Cerebellar nuclear complex (tissue), 1 donor: Measurements from ENCODE around the gene DESI1.
"Not testable (repeated sequence)": the region's sequence is repeated elsewhere in the genome, so short reads cannot be mapped to it uniquely, and the experiment has no call there.

Source experiments
- DNase-seq, 2 experiments: peaks; one replicate each; lab custom pipeline; 2025; lab: John Stamatoyannopoulos, UW

Gene DESI1

DNA sequence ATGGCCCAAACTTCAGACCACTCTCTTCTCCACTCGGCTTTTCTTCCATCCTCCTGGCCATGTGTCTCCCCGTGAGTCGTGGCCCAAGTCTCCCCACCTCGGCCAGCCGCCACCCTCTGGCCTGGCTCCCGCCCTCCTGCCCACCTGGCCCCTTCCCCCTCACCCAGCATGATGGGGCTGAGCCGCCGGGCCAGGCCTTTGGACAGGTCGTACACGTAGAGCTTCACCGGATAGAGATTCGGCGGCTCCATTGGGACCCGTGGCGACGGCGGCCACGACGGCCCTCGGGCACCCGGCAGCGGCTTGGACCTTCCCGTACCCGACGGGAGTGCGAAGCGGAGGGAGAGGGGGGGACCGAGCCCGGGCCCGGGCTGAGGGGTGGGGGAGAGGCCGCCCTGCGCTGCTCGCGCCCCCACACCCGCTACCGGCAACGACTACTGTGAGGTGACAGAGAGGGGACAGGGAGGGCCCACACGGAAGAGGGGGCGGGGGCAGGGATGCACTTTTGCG, at the start of gene DESI1:
TSS of gene DESI1 (minus strand) at position 455 of the 510 bp plus-strand sequence. CDS start at position 251, 204 bp downstream.
- DNase-seq, result no peak

DNA sequence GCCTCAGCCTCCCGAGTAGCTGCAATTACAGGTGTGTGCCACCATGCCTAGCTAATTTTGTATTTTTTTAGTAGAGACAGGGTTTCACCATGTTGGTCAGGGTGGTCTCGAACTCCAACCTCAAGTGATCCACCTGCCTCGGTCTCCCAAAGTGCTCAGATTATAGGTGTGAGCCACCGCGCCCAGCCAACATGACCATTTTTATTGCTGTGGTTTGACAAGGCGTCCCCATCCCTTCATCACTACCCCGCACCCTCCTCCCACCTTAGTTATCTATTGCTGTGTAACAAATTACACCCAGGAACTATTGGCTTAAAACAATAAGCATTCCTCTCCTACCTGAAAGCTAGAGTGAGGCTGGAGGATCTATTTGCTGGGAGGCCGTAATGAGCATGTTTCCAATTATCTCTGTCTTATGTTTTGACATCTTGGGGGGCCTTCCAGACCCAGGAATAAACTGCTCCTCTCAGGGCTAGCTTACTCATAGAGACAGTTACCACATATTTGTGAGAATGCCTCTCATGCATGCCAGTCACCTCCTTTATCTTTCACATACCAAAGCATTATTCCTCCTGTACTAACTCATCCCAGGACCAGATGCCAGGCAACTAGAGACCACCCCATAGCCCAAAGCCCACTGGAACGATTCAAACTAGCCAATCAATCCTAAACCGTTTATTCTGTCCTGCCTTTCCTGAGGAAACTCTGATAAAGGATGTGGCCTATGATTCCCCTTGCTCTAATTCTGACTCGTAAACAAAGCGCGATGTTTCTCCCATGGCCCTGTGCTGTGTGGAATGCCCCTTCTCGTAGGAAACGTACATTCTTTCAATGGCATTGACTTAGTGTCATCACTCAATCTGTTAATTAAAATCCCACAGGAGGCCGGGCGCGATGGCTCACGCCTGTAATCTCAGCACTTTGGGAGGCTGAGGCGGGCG, 48.4 kb upstream of the DESI1 start:
- DNase-seq, result no peak

GRCh38 chr22:41664951-41665350, 44.1 kb upstream of the DESI1 start:
- no peak for DNase-seq

- DNase-seq, result no peak
Observed at GRCh38 chr22:41664490-41664889, 43.6 kb upstream of the DESI1 start.

DNA sequence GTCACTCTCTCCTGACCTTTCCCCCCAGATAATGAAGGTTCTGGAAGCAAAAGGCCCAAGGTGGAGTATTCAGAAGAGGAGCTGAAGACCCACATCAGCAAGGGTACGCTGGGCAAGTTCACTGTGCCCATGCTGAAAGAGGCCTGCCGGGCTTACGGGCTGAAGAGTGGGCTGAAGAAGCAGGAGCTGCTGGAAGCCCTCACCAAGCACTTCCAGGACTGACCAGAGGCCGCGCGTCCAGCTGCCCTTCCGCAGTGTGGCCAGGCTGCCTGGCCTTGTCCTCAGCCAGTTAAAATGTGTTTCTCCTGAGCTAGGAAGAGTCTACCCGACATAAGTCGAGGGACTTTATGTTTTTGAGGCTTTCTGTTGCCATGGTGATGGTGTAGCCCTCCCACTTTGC, 42.8 kb upstream of the DESI1 start:
- not testable (repeated sequence) for DNase-seq

DNA sequence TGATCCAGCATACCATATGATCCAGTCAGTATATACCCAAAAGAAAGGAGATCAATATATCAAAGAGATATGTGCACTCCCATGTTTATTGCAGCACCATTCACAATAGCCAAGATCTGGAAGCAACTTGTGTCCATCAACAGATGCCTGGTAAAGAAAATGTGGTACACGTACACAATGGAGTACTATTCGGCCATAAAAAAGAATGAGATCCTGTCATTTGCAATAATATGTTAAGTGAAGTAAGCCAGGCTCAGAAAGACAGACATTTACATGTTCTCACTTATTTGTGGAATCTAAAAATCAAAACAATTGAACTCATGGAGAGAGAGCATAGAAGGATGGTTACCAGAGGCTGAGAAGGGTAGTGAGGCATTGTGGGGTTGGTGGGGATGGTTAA, 40.9 kb upstream of the DESI1 start:
- no peak for DNase-seq

DNA sequence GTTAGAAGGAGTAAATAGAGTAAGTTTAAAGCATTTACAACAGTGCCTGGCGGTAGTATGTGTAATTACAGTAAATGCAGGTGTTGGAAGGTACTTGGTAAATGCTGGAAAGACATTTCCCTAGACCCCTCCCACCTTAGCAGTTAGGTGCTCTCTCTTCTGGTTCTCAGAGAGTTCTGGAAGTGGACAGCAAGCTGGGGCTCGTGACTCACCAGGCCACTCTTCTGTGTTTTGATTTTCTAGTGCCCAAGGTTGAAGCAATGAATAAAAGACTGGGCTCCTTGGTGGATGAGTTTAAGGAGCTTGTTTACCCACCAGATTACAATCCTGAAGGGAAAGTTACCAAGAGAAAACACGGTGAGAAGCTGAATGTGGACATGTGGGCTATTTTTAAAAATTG, 40.2 kb upstream of the DESI1 start:
- DNase-seq, result no peak

DNA sequence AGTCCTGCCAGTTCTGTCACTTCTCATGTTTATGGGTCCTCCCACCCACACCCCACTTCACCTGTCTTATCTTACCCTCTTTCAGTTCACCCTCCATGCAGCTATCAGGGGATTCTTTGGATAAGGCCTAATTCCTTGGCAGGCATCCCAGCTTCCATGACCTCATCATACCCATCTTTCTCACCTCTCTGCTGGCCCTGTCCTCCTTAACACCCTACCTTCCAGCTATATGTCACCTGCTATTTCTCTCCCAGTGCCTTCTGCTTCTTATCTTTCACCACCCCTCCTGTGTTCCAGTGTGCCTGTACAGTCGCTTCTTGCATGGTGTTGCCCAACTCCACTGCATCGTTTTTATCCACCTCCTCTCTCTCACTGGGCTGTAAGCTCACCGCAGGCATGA, 39.6 kb upstream of the DESI1 start:
- no peak for DNase-seq

DNA sequence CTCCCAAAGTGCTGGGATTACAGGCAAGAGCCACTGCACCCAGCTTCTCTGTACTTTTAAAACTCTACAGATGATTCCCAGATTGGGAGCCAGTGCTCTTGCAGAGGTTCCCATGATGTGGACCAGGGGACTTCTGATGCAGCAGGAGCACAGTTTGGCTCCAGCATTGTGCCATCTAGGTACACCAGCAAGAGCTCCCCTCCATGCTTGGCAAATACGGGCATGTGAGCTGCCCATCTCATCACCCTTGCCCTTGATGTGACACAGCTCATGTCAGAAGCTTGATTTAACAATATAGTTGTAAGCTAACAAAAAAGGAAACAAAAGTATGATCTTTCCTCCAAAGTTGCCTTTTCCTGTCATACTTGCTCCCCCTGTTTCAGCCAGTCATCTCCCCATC, 39.1 kb upstream of the DESI1 start:
- no peak for DNase-seq

DNA sequence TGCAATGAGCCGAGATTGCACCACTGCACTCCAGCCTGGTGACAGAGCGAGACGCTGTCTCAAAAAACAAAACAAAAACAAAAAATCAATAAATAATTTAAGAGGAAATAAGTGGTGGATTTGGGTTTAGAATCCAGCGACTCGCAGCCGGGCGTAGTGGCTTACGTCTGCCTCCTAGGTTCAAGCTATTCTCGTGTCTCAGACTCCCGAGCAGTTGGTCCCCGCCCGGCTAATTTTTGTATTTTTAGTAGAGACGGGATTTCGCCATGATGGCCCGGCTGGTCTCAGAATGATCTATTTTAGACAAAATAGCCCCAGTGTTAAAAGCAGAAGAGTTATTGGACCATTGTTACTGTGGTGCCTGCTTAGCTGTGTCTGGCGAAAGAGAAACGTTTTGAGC, 38.0 kb upstream of the DESI1 start:
- no peak for DNase-seq

DNA sequence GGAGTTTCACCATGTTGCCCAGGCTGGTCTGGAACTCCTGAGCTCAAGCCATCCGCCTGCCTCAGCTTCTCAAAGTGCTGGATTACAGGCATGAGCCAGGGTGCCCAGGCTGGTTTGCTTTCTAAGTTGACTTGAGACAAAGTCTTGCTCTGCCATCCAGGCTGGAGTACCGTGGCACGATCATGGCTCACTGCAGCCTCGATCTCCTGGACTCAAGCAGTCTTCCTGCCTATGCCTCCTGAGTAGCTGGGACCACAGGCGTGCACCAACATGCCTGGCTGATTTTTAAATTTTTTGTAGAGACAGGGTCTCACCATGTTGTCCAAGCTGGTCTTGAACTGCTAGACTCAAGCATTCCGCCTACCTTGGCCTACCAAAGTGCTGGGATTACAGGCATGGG, 36.9 kb upstream of the DESI1 start:
- DNase-seq, result no peak

GRCh38 chr22:41656556-41656955, 35.7 kb upstream of the DESI1 start:
- no peak for DNase-seq

- DNase-seq, result no peak
Observed at GRCh38 chr22:41654322-41654721, 33.5 kb upstream of the DESI1 start.

DNA sequence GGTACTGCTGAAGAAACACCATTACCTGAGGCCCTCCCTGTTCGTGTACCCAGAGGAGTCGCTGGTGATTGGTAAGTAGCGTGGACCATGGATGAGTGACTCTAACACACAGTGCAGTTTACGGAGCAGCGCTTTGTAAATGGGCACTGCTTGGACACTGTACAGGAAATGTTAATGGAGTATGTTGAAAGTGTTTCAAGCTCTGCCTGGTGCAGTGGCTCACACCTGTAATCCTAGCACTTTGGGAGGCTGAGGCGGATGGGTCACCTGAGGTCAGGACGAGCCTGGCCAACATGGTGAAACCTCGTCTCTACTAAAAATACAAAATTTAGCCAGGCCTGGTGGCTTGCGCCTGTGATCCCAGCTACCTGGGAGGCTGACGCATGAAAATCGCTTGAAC, 30.0 kb upstream of the DESI1 start:
- no peak for DNase-seq

- no peak for DNase-seq
Observed at GRCh38 chr22:41650229-41650628, 29.4 kb upstream of the DESI1 start.

DNA sequence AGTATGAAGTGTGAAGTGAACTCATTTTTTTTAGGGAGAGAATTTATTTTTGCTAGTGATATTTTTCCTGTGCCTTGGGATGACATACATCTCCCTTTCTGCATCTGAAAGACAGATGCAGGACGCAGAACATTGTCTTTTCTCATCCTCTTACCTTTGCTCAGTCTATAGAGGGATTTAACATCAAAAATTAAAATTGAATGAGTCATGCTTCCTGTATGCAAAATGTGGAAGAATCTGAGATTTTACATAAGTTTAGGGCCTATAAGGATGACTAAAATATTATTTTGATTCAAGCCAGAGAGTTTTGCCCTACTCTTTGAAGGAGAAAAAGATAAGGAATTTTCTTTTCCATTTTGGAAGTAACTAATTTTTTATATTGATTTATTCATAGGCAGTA, 27.6 kb upstream of the DESI1 start:
- no peak for DNase-seq

DNA sequence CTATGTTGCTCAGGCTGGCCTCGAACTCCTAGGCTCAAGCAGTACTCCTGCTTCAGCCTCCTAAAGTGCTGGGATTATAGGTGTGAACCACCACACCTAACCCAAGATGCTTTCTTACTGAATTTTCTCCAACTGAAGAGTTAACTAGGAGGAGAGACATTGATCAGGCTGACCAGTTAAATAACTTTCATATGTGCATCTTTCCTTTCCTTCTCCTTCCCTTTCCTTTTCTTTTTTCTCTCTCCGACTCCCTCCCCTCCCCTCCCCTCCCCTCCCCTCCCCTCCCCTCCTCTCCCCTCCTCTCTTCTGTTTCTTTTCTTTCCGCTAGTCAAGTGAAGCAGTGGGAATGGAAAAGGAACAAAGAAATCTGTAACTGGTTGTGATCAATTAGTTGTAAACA, 26.9 kb upstream of the DESI1 start:
- no peak for DNase-seq

DNA sequence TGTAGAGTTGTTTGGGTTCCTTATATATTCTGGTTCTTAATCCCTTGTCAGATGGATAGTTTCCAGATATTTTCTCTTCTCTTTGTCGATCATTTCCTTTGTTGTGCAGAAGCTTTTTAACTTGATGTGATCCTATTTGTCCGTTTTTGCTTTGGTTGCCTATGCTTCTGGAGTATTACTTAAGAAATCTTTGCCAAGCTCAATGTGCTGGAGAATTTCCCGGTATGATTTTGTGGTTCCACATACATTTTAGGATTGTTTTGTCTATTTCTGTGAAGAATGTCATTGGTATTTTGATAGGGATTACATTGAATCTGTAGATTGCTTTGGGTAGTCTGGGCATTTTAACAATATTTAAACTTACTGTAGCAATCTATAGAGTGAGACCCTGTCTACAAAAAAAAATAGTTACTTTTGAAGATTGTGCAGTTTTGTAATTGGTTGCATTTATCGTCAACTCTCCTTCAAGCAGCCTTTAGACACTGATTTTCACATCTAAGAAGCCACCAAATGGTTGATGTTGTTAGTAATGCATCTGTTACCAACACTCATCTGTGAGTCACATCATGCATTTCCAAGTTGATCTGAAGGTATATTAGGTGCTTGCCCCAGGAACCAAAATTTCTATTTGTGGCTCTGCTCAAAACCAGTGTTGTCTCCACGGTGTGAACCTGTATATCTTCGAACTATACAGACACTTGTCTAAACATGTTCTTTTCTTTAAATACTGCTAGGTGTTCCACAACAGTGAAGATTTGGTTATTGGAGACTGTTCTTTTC, 21.7 kb upstream of the DESI1 start:
- DNase-seq, result no peak

DNA sequence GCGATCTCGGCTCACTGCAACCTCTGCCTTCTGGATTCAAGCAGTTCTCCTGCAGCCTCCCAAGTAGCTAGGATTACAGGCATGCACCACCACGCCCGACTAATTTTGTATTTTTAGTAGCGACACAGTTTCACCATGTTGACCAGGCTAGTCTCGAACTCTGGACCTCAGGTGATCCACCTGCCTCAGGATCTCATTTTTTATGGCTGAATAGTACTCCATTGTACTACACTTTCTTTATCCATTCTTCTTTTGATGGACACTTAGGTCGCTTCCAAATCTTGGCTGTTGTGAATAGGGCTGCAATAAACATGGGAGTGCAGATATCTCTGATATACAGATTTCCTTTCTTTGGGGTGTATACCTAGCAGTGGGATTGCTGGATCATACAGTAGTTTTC, 21.0 kb upstream of the DESI1 start:
- DNase-seq, result no peak

GRCh38 chr22:41638748-41639147, 17.9 kb upstream of the DESI1 start:
- no peak for DNase-seq

DNA sequence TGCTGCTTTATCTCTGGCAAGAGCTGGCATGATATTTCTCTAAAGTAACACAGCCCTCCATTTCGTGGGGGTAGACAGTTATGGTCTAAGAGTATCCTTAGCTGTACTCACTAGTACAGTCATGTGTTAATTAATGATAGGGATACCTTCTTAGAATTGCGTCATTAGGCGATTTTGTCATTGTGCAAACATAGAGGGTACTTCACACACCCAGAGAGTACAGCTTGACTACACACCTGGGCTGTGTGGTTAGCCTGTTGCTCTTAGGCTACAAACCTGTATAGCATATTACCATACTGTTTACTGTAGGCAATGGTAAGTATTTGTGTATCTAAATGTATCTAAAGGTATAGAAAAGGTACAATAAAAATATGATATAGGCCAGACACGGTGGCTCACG, 17.3 kb upstream of the DESI1 start:
- DNase-seq, result no peak

DNA sequence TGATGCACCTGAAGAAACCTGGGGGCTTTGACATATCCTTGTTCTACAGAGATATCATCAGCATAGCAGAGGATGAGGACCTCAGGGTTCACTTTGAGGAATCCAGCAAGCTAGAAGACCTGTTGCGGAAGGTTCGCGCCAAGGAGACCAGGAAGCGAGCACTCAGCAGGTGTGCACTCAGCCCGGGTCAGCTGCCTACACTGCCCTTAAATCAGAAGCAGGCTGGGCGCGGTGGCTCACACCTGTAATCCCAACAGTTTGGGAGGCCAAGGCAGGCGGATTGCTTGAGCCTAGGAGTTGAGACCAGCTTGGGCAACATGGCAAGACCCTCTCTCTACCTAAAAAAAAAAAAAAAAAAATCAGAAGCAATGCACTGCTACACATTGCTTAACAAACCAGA, 16.8 kb upstream of the DESI1 start:
- not testable (repeated sequence) for DNase-seq

GRCh38 chr22:41636467-41636866, 15.6 kb upstream of the DESI1 start:
- no peak for DNase-seq
